Activated CD4-positive, alpha-beta memory T cell treated with anti-CD3 and anti-CD28 coated beads, Interleukin-2, amount 10 ng/mL, durations not matched to agents 7 days and 5 days (primary cell): ENCODE measurements around the gene BBS9. TPM values are rescaled to one million over a fixed set of nuclear protein-coding genes. Genes with fewer than 3 reads are reported as not detected.

Source experiments
- CTCF ChIA-PET: fragments of 350-600 bp; sonication (Branson Sonifier 250); formaldehyde crosslinking; loops from one replicate; lab custom pipeline; 2021; ENCODE audit warnings: antibody characterized with exemption, inconsistent platforms; lab: Charles Lee
- POLR2A ChIA-PET: fragments of 350-600 bp; sonication (Branson Sonifier 250); formaldehyde crosslinking; loops from one replicate; lab custom pipeline; 2021; ENCODE audit warnings: antibody characterized with exemption; lab: Charles Lee
- DNase-seq: peaks from one replicate; pipeline ENCODE4 v3.0.0-alpha.2; 2020
- H3K27ac Mint-ChIP-seq: one replicate; pipeline ENCODE4 v1.8.0; 2021; ENCODE audit warnings: mild to moderate bottlenecking, mixed read lengths
- H3K27me3 Mint-ChIP-seq: one replicate; pipeline ENCODE4 v1.8.0; 2021; ENCODE audit warnings: mixed read lengths
- H3K36me3 Mint-ChIP-seq: one replicate; pipeline ENCODE4 v1.8.0; 2021; ENCODE audit warnings: low read depth, mixed read lengths
- H3K4me1 Mint-ChIP-seq: one replicate; pipeline ENCODE4 v1.8.0; 2021; ENCODE audit warnings: mixed read lengths
- H3K4me3 Mint-ChIP-seq: one replicate; pipeline ENCODE4 v1.8.0; 2021; ENCODE audit warnings: mild to moderate bottlenecking, mixed read lengths
- H3K9me3 Mint-ChIP-seq: one replicate; pipeline ENCODE4 v1.8.0; 2021; ENCODE audit warnings: mixed read lengths
- total RNA-seq, 2 experiments: library from RNA; stranded (reverse); gene quantifications; one replicate each; pipeline ENCODE4 v1.2.3, GENCODE V29; 2021

BBS9 gene
- total RNA-seq, 2 experiments from 2014 or later: 13.7 to 14.0 TPM

DNA sequence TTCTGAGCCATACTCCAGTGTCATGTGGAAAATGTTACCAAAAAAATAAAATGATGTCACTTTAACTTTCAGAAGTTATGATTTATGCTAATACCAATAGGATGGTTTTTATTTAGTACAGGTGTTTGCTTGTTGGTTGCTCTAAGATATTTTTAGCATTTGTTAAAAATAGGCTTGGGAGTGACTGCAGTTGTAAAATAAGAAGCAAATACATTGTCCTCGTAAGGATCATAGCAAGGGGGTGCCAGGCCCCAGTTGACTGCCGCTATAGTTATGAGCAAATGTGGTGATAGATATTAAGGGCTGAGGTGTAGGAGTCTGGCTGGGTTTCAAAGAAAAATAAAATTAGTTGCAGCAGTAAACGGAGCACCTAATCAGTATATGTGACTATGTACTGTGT is 421.6 kb downstream of the BBS9 start:
- no peaks in the 10 kb centered on the region for H3K27me3 Mint-ChIP-seq
- ChIA-PET CTCF (no interaction called here), POLR2A (no interaction called here)
- H3K4me1 Mint-ChIP-seq: no peaks in the 10 kb centered on the region
- H3K4me3 Mint-ChIP-seq: no peak overlapping the region
- H3K9me3 Mint-ChIP-seq: peaks cover 2% of the 10 kb centered on the region
- no peaks in the 10 kb centered on the region for H3K36me3 Mint-ChIP-seq
- H3K27ac Mint-ChIP-seq: no peak overlapping the region
- DNase-seq: no peak

DNA sequence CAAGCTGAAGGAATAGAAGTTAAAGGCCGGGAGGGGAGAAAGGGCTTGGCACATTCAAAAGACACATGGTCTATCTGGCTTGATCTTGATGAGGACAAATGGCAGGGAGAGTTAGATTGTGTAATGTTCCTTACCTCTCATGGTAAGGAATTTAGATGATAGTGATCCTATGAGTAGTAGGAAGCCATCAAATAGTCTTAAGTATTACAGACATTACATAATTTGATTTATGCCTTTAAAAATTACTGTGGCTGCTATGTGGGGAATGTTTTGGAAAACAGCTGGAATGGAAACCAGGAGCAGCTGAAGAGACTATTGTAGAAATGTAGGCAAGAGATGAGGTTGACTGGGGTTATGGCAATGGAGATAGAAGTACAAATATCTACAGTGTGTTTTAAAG is 424.7 kb downstream of the BBS9 start:
- DNase-seq: no peak
- Mint-ChIP-seq H3K27ac (no peak overlapping the region), H3K9me3 (peaks cover 2% of the 10 kb centered on the region), H3K4me3 (no peak overlapping the region), H3K4me1 (no peaks in the 10 kb centered on the region), H3K27me3 (no peaks in the 10 kb centered on the region), H3K36me3 (no peaks in the 10 kb centered on the region)
- ChIA-PET CTCF (no interaction called here), POLR2A (no interaction called here)

DNA sequence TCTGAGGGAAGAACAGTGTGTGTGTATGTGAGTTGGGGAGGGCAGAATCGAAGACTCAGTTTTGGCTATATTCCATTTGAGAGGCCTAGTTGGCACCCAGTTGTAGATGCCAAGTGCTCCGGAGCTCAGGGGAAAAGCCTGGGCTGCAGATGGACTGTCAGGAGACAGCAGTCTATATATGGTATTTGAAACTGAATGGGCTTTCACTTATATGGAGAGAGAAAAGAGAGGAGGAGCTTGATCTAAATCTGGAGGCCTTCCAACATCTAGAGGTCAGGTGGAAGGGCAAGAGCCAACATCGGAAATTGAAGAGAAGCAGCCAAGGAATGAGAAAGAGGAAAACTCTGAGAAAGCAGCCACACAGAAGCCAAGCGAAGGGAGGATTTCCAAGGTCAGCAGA is 425.2 kb downstream of the BBS9 start:
- no peak overlapping the region for H3K4me3 Mint-ChIP-seq
- H3K27ac Mint-ChIP-seq: no peak overlapping the region
- ChIA-PET CTCF (no interaction called here), POLR2A (no interaction called here)
- H3K36me3 Mint-ChIP-seq: no peaks in the 10 kb centered on the region
- H3K4me1 Mint-ChIP-seq: no peaks in the 10 kb centered on the region
- H3K27me3 Mint-ChIP-seq: no peaks in the 10 kb centered on the region
- no peak for DNase-seq
- peaks cover 2% of the 10 kb centered on the region for H3K9me3 Mint-ChIP-seq

DNA sequence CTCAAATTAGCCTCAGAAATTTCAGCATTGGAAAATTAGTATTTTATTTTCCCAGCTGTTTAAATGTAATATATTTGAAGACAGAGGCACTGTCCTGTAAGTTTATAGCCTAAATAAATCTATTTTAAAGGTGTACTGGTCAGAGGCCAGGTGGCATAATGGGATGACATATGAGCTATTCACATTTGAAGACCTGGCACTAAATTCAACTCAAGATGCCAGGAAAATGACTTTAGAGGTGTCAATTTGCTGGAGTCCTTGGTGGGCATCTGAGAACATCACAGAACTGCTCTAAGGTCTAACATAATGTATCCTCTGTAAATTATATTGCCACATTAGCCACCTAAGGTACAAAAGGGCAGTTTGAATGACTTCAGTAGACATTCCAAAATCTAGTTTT is 427.1 kb downstream of the BBS9 start:
- H3K36me3 Mint-ChIP-seq: no peaks in the 10 kb centered on the region
- H3K27me3 Mint-ChIP-seq: no peaks in the 10 kb centered on the region
- no peak overlapping the region for H3K27ac Mint-ChIP-seq
- H3K9me3 Mint-ChIP-seq: peaks cover 1% of the 10 kb centered on the region
- H3K4me3 Mint-ChIP-seq: no peak overlapping the region
- no peak for DNase-seq
- no peaks in the 10 kb centered on the region for H3K4me1 Mint-ChIP-seq
- ChIA-PET POLR2A (no interaction called here), CTCF (no interaction called here)

DNA sequence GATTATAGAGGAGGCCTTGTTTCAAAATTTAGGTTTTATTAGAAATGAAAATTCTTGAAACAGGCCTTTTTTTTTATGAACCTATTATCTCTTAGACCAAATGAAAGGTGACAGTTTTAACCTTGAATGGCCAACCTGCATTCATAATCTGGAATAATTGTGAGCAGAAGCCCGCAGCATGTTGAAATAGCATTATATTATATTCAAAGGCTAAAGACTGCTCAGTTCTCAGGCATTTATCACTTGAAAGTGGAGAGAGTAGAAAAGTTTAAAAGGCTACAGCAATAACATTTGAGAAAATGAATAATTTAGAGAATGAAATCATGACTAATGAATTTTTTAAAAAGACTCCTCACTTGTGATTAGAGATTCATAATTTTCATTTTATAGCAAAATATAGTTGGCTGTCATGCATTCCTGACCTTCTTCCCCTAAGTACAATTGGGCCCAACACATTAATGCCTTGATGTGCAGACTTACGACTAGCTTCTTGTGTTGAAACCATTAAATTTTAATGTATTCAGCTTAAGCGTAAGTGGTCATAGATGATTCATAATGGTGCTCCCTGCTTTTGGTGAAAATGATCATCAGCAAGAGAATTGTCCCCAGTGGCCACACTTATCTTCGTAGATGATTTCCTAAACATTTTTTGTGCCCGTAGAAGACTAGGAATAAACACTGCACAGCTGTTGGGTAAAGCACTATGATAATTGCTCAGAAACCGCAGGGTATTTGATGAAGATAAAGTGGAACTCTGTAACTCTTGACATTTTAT is 429.4 kb downstream of the BBS9 start:
- no peaks in the 10 kb centered on the region for H3K9me3 Mint-ChIP-seq
- POLR2A ChIA-PET: no interaction called here
- H3K36me3 Mint-ChIP-seq: no peaks in the 10 kb centered on the region
- no peak overlapping the region for H3K4me3 Mint-ChIP-seq
- H3K4me1 Mint-ChIP-seq: no peaks in the 10 kb centered on the region
- no peak for DNase-seq
- no peak overlapping the region for H3K27ac Mint-ChIP-seq
- H3K27me3 Mint-ChIP-seq: no peaks in the 10 kb centered on the region
- CTCF ChIA-PET: no interaction called here

DNA sequence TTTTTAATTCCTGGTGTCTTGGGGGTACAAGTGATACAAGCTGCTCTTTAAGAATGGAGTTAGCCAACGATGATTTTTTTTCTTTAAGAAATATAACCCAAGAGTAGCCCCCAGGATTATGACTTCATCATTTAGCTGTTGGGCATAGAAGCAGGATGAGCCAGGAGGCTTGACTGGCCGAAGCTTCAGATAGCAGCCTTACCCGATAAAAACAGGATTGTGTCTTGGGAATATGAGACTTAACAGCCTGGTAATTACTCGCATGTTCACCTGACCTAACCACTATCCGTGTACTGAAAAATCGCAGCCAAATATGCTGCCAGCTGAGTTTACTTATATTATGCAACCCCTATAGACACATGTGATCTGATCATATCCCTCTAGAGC is 430.0 kb downstream of the BBS9 start:
- H3K36me3 Mint-ChIP-seq: no peaks in the 10 kb centered on the region
- H3K4me1 Mint-ChIP-seq: no peaks in the 10 kb centered on the region
- no peak for DNase-seq
- POLR2A ChIA-PET: no interaction called here
- no peaks in the 10 kb centered on the region for H3K9me3 Mint-ChIP-seq
- no peak overlapping the region for H3K4me3 Mint-ChIP-seq
- no peak overlapping the region for H3K27ac Mint-ChIP-seq
- CTCF ChIA-PET: no interaction called here
- no peaks in the 10 kb centered on the region for H3K27me3 Mint-ChIP-seq

DNA sequence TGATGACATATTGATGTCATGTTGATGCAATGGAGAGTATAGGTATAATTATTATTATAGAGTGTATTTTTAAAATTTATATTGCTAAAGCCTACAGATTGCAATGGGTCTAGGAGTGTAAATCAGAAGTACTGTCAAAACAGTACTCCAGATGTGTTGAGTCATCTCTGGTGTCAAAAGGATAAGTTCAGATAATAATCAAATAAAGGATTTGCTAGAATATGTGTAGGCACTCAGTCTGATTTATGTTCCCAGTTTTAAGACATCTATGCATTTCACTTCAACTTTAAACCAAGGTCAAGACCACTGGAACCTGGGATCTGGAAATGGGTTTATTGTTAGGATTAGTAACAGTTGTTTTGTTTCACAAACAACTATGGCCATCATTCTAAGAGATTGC is 433.6 kb downstream of the BBS9 start:
- POLR2A ChIA-PET: no interaction called here
- H3K4me3 Mint-ChIP-seq: no peak overlapping the region
- CTCF ChIA-PET: no interaction called here
- H3K27ac Mint-ChIP-seq: no peak overlapping the region
- no peak for DNase-seq
- no peaks in the 10 kb centered on the region for H3K27me3 Mint-ChIP-seq
- H3K9me3 Mint-ChIP-seq: no peaks in the 10 kb centered on the region
- H3K36me3 Mint-ChIP-seq: no peaks in the 10 kb centered on the region
- peaks cover under 1% of the 10 kb centered on the region for H3K4me1 Mint-ChIP-seq

DNA sequence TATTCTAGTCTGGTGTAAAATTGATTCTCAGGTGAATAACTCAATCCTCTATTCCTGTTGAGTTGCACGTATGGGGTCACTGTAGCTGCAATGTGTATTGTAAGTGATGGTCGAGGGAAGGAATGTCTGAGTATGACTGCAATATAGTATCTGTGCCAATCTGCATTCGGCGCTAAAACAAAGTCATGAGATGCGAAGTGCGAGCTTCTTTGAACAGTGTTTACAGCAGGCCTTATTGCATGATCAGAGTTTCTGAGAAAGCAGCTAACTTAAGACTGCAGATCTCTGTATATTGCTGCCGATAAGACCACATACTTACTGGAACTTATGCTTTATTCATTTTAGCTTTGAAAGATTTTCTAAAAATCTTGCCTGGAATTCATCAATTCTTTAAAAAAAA is 434.3 kb downstream of the BBS9 start:
- DNase-seq: no peak
- H3K4me1 Mint-ChIP-seq: peaks cover 3% of the 10 kb centered on the region
- no peak overlapping the region for H3K4me3 Mint-ChIP-seq
- ChIA-PET CTCF (no interaction called here), POLR2A (no interaction called here)
- no peaks in the 10 kb centered on the region for H3K9me3 Mint-ChIP-seq
- H3K27ac Mint-ChIP-seq: no peak overlapping the region
- no peaks in the 10 kb centered on the region for H3K36me3 Mint-ChIP-seq
- H3K27me3 Mint-ChIP-seq: no peaks in the 10 kb centered on the region

DNA sequence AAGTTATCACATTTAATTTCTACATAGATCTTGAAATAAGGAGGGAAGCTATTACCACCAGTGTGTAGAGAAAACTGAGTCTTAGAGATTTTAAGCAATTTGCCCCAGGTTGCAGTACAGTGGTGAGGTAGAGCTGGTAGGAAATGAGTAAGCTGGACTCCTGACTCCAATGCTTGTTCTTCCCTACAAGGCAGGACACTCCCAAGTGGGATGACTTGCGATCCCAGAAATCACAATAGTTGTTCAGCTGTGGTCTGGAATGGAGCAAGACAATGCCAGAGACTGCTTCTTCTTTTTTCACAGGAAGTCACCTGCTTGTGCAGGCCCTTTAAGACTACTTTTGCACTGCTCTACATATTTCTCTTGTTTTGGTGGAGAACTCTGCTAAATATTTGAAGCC is 448.8 kb downstream of the BBS9 start:
- Mint-ChIP-seq H3K4me1 (no peaks in the 10 kb centered on the region), H3K36me3 (no peaks in the 10 kb centered on the region), H3K9me3 (peaks cover 7% of the 10 kb centered on the region), H3K27ac (no peak overlapping the region), H3K27me3 (no peaks in the 10 kb centered on the region), H3K4me3 (no peak overlapping the region)
- ChIA-PET CTCF (no interaction called here), POLR2A (no interaction called here)
- no peak for DNase-seq

DNA sequence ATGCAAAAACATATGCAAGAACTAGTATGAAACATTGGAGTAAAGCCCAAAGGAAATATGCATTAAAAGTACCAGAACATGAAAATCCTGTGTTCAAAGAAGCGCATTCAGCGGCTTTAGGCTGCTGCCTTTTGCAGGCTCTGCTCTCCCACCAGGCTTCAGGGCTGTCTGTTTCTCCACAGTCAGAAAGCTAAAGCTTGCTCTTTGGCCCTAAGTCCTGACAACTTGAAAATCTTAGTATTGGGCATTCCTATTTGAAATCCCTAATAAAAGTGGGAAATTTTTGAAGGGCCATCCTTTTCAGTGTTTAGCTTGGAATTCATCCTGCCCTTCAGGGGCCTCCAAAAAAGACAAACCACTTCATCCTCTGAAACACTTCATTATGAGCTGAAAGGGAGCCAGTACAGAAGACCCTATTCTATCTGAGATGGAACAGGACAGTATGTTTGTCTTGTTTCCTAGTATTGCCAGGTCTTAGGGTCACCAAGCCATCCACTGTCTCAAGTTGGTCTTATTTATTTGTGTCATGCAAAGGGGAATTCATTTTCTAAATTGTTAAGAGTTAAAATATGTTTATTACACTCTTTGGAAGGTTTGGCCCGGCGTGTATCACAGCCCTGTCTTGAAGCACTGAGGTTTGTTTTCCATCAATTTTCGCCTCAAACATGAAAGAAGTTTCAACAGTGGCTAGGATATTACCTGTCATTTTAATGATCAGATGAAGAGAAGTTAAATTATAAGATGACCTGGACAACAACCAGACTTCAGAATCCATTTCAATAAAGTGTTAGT is 449.7 kb downstream of the BBS9 start:
- CTCF ChIA-PET: no interaction called here
- no peak overlapping the region for H3K4me3 Mint-ChIP-seq
- peaks cover 7% of the 10 kb centered on the region for H3K9me3 Mint-ChIP-seq
- POLR2A ChIA-PET: no interaction called here
- H3K27ac Mint-ChIP-seq: no peak overlapping the region
- no peaks in the 10 kb centered on the region for H3K4me1 Mint-ChIP-seq
- no peak for DNase-seq
- H3K27me3 Mint-ChIP-seq: no peaks in the 10 kb centered on the region
- H3K36me3 Mint-ChIP-seq: no peaks in the 10 kb centered on the region

DNA sequence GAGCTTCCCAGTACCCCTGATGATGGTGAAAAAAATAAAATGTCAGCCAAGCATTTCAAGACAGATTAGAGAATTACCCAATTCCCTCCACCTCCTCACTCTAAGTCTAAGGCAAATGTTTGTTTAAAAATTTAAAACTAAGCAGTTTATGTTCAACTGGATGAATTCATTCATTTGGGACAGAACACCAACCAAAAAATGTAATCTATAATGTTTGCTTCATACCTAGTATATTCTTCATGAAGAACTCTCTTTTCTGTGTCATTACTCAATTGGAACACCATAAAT is 450.3 kb downstream of the BBS9 start:
- no peaks in the 10 kb centered on the region for H3K4me1 Mint-ChIP-seq
- ChIA-PET CTCF (no interaction called here), POLR2A (no interaction called here)
- no peak overlapping the region for H3K27ac Mint-ChIP-seq
- no peaks in the 10 kb centered on the region for H3K27me3 Mint-ChIP-seq
- no peak overlapping the region for H3K4me3 Mint-ChIP-seq
- H3K36me3 Mint-ChIP-seq: no peaks in the 10 kb centered on the region
- peaks cover 7% of the 10 kb centered on the region for H3K9me3 Mint-ChIP-seq
- DNase-seq: no peak

DNA sequence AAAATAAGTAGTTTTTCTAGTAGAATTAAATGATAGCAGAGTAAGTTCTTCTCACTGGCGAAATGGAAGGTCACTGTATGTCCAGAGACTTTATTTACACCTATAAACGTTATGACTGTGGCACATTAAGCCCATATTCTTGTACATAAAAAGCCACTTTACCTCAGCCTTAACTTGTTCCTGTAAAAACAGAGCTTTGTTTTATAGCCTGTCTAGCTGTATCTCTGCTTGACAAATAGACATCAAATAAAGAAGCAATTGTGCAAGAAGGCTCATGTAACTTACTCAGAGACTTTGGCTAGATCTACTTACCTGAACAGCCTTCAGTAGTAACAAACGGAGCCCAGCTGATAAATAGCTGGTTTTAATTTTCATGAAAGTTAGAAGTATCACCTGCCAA is 451.9 kb downstream of the BBS9 start:
- DNase-seq: no peak
- H3K9me3 Mint-ChIP-seq: peaks cover 7% of the 10 kb centered on the region
- ChIA-PET POLR2A (no interaction called here), CTCF (no interaction called here)
- H3K27ac Mint-ChIP-seq: no peak overlapping the region
- H3K4me3 Mint-ChIP-seq: no peak overlapping the region
- H3K4me1 Mint-ChIP-seq: no peaks in the 10 kb centered on the region
- H3K36me3 Mint-ChIP-seq: no peaks in the 10 kb centered on the region
- H3K27me3 Mint-ChIP-seq: no peaks in the 10 kb centered on the region

DNA sequence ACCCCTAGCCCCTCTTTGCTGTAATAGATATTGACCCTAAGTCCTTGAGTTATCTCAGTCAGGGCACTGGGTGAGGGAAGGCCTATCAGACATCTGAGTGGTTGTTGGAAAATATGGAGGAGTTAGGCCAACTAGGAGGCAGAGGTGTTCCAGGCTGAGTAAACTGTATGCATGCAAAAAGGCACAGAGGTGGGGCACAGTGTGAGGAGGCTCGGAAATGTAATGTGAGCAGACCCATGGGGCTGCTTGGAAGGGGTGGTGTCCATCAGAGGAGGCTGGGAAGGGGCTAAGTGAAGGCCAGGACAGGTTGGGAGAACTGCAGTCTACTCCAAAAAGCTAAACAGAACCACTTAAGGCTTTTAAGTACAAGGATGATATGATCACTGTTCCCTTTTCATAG is 452.7 kb downstream of the BBS9 start:
- peaks cover 5% of the 10 kb centered on the region for H3K9me3 Mint-ChIP-seq
- ChIA-PET CTCF (no interaction called here), POLR2A (no interaction called here)
- H3K4me3 Mint-ChIP-seq: no peak overlapping the region
- H3K27me3 Mint-ChIP-seq: no peaks in the 10 kb centered on the region
- H3K27ac Mint-ChIP-seq: no peak overlapping the region
- DNase-seq: no peak
- H3K4me1 Mint-ChIP-seq: no peaks in the 10 kb centered on the region
- H3K36me3 Mint-ChIP-seq: no peaks in the 10 kb centered on the region

DNA sequence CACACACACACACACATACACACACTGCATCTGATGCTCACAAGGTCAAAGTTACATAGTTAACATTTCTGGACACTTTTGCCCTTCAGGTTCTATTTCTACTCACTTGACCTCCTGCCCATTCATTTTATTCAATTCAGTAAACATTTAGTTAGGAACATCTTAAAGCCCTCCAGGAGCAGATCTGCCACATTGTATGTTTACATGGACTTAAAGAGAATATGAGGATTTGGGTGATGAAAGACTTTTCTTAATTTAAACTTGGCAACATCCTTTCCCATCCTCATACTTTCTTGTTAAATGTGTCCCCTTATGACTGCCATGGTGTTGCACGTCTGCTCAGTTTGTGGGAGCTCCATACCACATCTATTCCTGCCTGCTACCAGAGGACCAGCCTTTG is 453.2 kb downstream of the BBS9 start:
- DNase-seq: no peak
- no peaks in the 10 kb centered on the region for H3K4me1 Mint-ChIP-seq
- peaks cover 3% of the 10 kb centered on the region for H3K9me3 Mint-ChIP-seq
- no peak overlapping the region for H3K4me3 Mint-ChIP-seq
- H3K27ac Mint-ChIP-seq: no peak overlapping the region
- POLR2A ChIA-PET: no interaction called here
- no peaks in the 10 kb centered on the region for H3K27me3 Mint-ChIP-seq
- no peaks in the 10 kb centered on the region for H3K36me3 Mint-ChIP-seq
- CTCF ChIA-PET: no interaction called here
